Adrenal gland (tissue), 12 donors: Measurements from ENCODE around the gene GPATCH4. TPM values are rescaled to one million over a fixed set of nuclear protein-coding genes. Genes with fewer than 3 reads are reported as not detected.
"Not testable (repeated sequence)": the region's sequence is repeated elsewhere in the genome, so short reads cannot be mapped to it uniquely, and the experiment has no call there.

Source experiments
- DNase-seq, 7 donors: peaks; one replicate each; pipeline ENCODE4 v3.0.0-alpha.2; 2019 to 2020
- H3K27ac ChIP-seq, 5 donors: fragments of 200-600 bp; sonication (generic) in 4 of 5; 1 replicate in 3 of 5; 2 replicates in 2 of 5; pipeline versions ENCODE4 v1.5.1 to v1.8.0; 2016 to 2020; ENCODE audit warnings: mild to moderate bottlenecking in 1 of 5
- H3K27me3 ChIP-seq: fragments of 200-600 bp; 2 replicates; pipeline ENCODE4 v1.8.0; 2021
- H3K36me3 ChIP-seq, 2 donors: fragments of 200-600 bp; replicated peaks in 1 of 2; 1 replicate in 1 of 2; 2 replicates in 1 of 2; pipeline versions ENCODE4 v1.5.1 to v1.8.0; 2018 to 2022
- H3K4me1 ChIP-seq, 2 donors: fragments of 200-600 bp; replicated peaks in 1 of 2; 1 replicate in 1 of 2; 2 replicates in 1 of 2; pipeline versions ENCODE4 v1.5.1 to v1.8.0; 2018 to 2021
- H3K4me3 ChIP-seq, 4 donors: fragments of 200-600 bp; sonication (generic) in 3 of 4; one replicate each; pipeline ENCODE4 v1.5.1; 2016 to 2018
- H3K9me3 ChIP-seq, 3 donors: fragments of 200-600 bp; sonication (generic) in 1 of 3; replicated peaks in 1 of 3; 1 replicate in 2 of 3; 2 replicates in 1 of 3; pipeline versions ENCODE4 v1.5.1 to v1.8.0; 2016 to 2021
- POLR2A ChIP-seq, 2 donors: fragments of 450-650 bp; IDR thresholded peaks; one replicate each; pipeline ENCODE4 v1.6.1; 2017; ENCODE audit warnings: antibody characterized with exemption in 2 of 2, mild to moderate bottlenecking in 2 of 2, moderate library complexity in 1 of 2
- WGBS, 4 donors: extraction: QIAGEN DNeasy Blood & Tissue Kit in 2 of 4; methylation state at CpG; one replicate each; pipeline versions ENCODE4 v1.1.5 to v1.1.7; 2013 to 2017; 5-methylcytosine and 5-hydroxymethylcytosine counted together
- intact Hi-C, 2 donors: fragments of 100-400 bp; cut with DNase I; formaldehyde crosslinking; loops; one replicate each; pipeline versions ENCODE4 v1.14.1 to v1.15.0; 2022 to 2023
- polyA plus RNA-seq, 3 donors: library from polyadenylated mRNA; stranded (reverse); fragments of 200-250 nt in 2 of 3; fragments of 350-450 nt in 1 of 3; fragmentation: Illumina TruSeq in 1 of 3; extraction: RNeasy Lipid Tissue Mini Kit (QIAGEN cat#74804) in 1 of 3; gene quantifications; one replicate each; pipeline ENCODE4 v1.2.3, GENCODE V29; 2013 to 2014
- total RNA-seq, 9 donors: library from RNA; depleted of rRNA in 4 of 9; stranded (reverse); fragments of >200 nt in 4 of 9; fragments of 120-200 nt in 1 of 9; fragmentation: NEBNext Ultra II Directional in 1 of 9; extraction: Animal tissue kit (Norgen Biotek cat#: 25700) in 1 of 9; gene quantifications; one replicate each; pipeline versions ENCODE4 v1.1.0 to v1.2.4, GENCODE V29; 2013 to 2023
- TF ChIP-seq, protein P1 (sequence below), 6 experiments: fragments of 450-650 bp in 4 of 6; fragments of 200-600 bp in 2 of 6; sonication (generic) in 1 of 6; IDR thresholded peaks; 1 replicate in 5 of 6; 2 replicates in 1 of 6; pipeline versions ENCODE4 v1.5.1 to v1.8.0; 2016 to 2021; ENCODE audit warnings: antibody characterized with exemption in 6 of 6, mild to moderate bottlenecking in 2 of 6, moderate library complexity in 1 of 6
- donor health status: healthy with polysubstance abuse.
- donor health status: Bipolar disorder and iron deficiency.
- donor health status: DM: yes; HTN: yes; CAD: no.
- donor health status: DM: no; HTN: no; CAD: no.
- donor health status: DM: no; HTN: no; CAD: no.
- donor health status: DM: yes; HTN: yes; CAD: no.

The GPATCH4 gene
- total and polyA plus RNA-seq, 12 donors: 7.8 to 72.2 (median 26.3) TPM

DNA sequence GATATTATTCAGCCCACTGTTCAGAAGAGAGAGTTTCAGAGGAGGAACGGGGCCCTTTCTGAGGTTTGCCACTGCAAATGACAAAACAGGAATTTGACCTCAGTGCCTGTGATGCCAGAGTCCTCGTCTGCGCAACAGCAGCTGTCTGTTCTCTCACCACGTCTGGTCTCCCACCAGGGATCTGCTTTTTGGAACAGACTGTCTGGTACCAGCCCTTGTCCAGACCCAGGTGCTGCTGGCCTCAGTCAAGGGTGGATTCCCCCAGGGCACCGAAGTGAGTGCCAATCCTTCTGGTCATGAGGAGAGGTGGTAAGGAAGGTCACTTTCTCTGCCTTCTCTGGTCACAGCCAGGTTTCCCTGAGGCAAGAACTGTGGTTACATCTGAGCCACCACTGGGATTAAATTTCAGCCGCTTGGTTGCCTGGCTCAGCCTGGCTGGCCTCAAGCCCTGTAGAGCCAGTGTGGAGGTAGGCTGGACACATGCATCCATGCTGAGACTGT lies 38.4 kb upstream of the GPATCH4 start:
- peaks cover 58% of the 10 kb centered on the region for H3K27me3 ChIP-seq
- no peaks in the 10 kb centered on the region for H3K9me3 ChIP-seq
- H3K4me1 ChIP-seq: peaks cover 10 to 11% of the 10 kb centered on the region in 2 donors
- 49 to 68% (median 63%) methylated on average over 2 to 6 of the region's 6 CpGs for WGBS, 4 donors
- H3K36me3 ChIP-seq: no peaks in the 10 kb centered on the region
- no peak for TF ChIP-seq POLR2A (IDR thresholded peaks at IDR 0.05)
- peak in 1 of 7 donors; percentile 81 for DNase-seq
- intact Hi-C loops: no loop called here
- H3K27ac ChIP-seq: peak overlapping the region in 1 of 5 donors; percentile 59
- H3K4me3 ChIP-seq: no peak overlapping the region

- TF ChIP-seq, protein P1, sequence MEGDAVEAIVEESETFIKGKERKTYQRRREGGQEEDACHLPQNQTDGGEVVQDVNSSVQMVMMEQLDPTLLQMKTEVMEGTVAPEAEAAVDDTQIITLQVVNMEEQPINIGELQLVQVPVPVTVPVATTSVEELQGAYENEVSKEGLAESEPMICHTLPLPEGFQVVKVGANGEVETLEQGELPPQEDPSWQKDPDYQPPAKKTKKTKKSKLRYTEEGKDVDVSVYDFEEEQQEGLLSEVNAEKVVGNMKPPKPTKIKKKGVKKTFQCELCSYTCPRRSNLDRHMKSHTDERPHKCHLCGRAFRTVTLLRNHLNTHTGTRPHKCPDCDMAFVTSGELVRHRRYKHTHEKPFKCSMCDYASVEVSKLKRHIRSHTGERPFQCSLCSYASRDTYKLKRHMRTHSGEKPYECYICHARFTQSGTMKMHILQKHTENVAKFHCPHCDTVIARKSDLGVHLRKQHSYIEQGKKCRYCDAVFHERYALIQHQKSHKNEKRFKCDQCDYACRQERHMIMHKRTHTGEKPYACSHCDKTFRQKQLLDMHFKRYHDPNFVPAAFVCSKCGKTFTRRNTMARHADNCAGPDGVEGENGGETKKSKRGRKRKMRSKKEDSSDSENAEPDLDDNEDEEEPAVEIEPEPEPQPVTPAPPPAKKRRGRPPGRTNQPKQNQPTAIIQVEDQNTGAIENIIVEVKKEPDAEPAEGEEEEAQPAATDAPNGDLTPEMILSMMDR (IDR thresholded peaks at IDR 0.05): no peak
- no peak for TF ChIP-seq POLR2A (IDR thresholded peaks at IDR 0.05)
- Histone ChIP-seq H3K36me3 (no peaks in the 10 kb centered on the region), H3K9me3 (no peaks in the 10 kb centered on the region), H3K4me1 (peaks cover 10 to 11% of the 10 kb centered on the region in 2 donors), H3K27me3 (peaks cover 62% of the 10 kb centered on the region), H3K27ac (peak overlapping the region in 1 of 5 donors; percentile 59), H3K4me3 (no peak overlapping the region)
- DNase-seq: no peak
- intact Hi-C loops: no loop called here
- 53 to 58% (median 55%) methylated on average over 8 of the region's 8 CpGs for WGBS, 4 donors
Measured at GRCh38 chr1:156638189-156638985, 37.1 kb upstream of the GPATCH4 start.

- TF ChIP-seq, protein P1 (IDR thresholded peaks at IDR 0.05): no peak
- TF ChIP-seq POLR2A (IDR thresholded peaks at IDR 0.05): no peak
- intact Hi-C loops: no loop called here
- H3K4me1 ChIP-seq: no peaks in the 10 kb centered on the region
- no peak for DNase-seq
- H3K36me3 ChIP-seq: no peaks in the 10 kb centered on the region
- H3K4me3 ChIP-seq: no peak overlapping the region
- H3K27ac ChIP-seq: no peak overlapping the region
- H3K9me3 ChIP-seq: no peaks in the 10 kb centered on the region
- 46 to 70% (median 55%) methylated on average over 3 of the region's 3 CpGs for WGBS, 4 donors
- H3K27me3 ChIP-seq: peaks cover 47% of the 10 kb centered on the region
Measured at GRCh38 chr1:156632355-156632754, 31.1 kb upstream of the GPATCH4 start.

- H3K4me3 ChIP-seq, H3K27ac ChIP-seq, H3K9me3 ChIP-seq, DNase-seq, intact Hi-C loops, H3K36me3 ChIP-seq, H3K4me1 ChIP-seq: not testable (repeated sequence)
- H3K27me3 ChIP-seq: peaks cover 45% of the 10 kb centered on the region
- 48 to 58% (median 53%) methylated on average over 9 of the region's 9 CpGs for WGBS, 4 donors
Measured at GRCh38 chr1:156631152-156631551, 29.9 kb upstream of the GPATCH4 start.

DNA sequence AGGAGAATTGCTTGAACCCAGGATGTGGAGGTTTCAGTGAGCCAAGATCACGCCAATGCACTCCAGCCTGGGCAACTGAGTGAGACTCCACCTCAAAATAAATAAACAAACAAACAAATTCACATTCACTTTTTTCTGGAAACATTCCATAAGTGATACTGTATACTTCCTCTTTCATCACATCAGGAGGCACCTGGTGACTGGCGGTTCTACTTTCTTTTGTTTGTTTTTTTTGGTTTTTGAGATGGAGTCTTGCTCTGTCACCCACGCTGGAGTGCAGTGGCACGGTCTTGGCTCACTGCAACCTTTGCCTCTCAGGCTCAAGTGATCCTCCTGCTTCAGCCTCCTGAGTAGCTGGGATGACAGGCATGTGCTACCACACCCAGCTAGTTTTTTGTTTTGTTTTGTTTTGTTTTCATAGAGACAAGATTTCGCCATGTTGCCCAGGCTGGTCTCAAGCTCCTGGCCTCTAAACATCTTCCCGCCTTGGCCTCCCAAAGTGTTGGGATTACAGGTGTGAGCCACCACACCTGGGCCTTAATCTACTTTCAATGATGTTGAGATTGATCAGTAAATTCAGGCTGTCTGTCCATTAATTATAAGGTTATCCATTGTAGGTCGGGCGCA lies 28.7 kb upstream of the GPATCH4 start:
- no peak for DNase-seq
- H3K4me1 ChIP-seq: peaks cover 0 to 11% of the 10 kb centered on the region in 2 donors
- TF ChIP-seq POLR2A (IDR thresholded peaks at IDR 0.05): no peak
- TF ChIP-seq, protein P1 (IDR thresholded peaks at IDR 0.05): no peak
- no peak overlapping the region for H3K4me3 ChIP-seq
- 71 to 88% (median 80%) methylated on average over 8 of the region's 8 CpGs for WGBS, 4 donors
- intact Hi-C loops: no loop called here
- no peaks in the 10 kb centered on the region for H3K36me3 ChIP-seq
- H3K27me3 ChIP-seq: peaks cover 49% of the 10 kb centered on the region
- no peak overlapping the region for H3K27ac ChIP-seq
- H3K9me3 ChIP-seq: no peaks in the 10 kb centered on the region
